HepG2 (cell line): ENCODE results near the gene ETF1. TPM values are rescaled to one million over a fixed set of nuclear protein-coding genes. Genes with fewer than 3 reads are reported as not detected.

Experiments
- AHR ChIP-seq: IDR thresholded peaks from 2 replicates; pipeline ENCODE4 v1.6.1; 2018; ENCODE audit warnings: missing genetic modification reagents, missing compliant biosample characterization
- ASH2L ChIP-seq: fragments of 300-600, 200-600 bp; sonication (generic); IDR thresholded peaks from 2 replicates; pipeline ENCODE4 v1.7.0; 2017; ENCODE audit warnings: low read depth, mild to moderate bottlenecking, moderate library complexity, mixed read lengths, low read length; ENCODE audit not compliant: insufficient read length
- ATF5 ChIP-seq: sonication (generic); formaldehyde crosslinking; IDR thresholded peaks from 2 replicates; pipeline ENCODE4 v1.4.0; 2020; ENCODE audit warnings: mild to moderate bottlenecking, low read depth, missing genetic modification reagents
- KIAA2018 ChIP-seq: sonication (generic); formaldehyde crosslinking; IDR thresholded peaks from 2 replicates; pipeline ENCODE4 v1.5.0; 2020; ENCODE audit warnings: mild to moderate bottlenecking, missing genetic modification reagents, borderline replicate concordance
- POLR2G ChIP-seq: fragments of 200-400 bp; formaldehyde crosslinking; IDR thresholded peaks from 2 replicates; pipeline ENCODE4 v1.6.1; 2018; ENCODE audit warnings: mild to moderate bottlenecking, low read depth, low read length, moderate library complexity
- SIN3A ChIP-seq: IDR thresholded peaks from 2 replicates; pipeline ENCODE4 v1.6.1; 2011; ENCODE audit warnings: low read depth, mild to moderate bottlenecking, control low read depth, low read length, borderline replicate concordance
- TBX2 ChIP-seq: sonication (generic); formaldehyde crosslinking; IDR thresholded peaks from 2 replicates; pipeline ENCODE4 v1.5.0; 2020; ENCODE audit warnings: missing genetic modification reagents, mild to moderate bottlenecking, borderline replicate concordance
- TEAD3 ChIP-seq: optimal IDR thresholded peaks from 2 replicates; pipeline ENCODE3; 2016; ENCODE audit warnings: borderline replicate concordance
- ZBED4 ChIP-seq: sonication (generic); formaldehyde crosslinking; IDR thresholded peaks from 2 replicates; pipeline ENCODE4 v1.4.0; 2020; ENCODE audit warnings: missing genetic modification reagents, borderline replicate concordance
- ZNF225 ChIP-seq: sonication (generic); formaldehyde crosslinking; IDR thresholded peaks from 2 replicates; pipeline ENCODE4 v1.4.0; 2020; ENCODE audit warnings: mild to moderate bottlenecking, missing genetic modification reagents
- ZNF430 ChIP-seq: sonication (generic); formaldehyde crosslinking; IDR thresholded peaks from 2 replicates; pipeline ENCODE4 v1.9.0; 2021; ENCODE audit warnings: mild to moderate bottlenecking, missing genetic modification reagents
- ZNF616 ChIP-seq: sonication (generic); formaldehyde crosslinking; IDR thresholded peaks from 2 replicates; pipeline ENCODE4 v1.5.0; 2020; ENCODE audit warnings: low read depth, mild to moderate bottlenecking, missing genetic modification reagents
- ZNF761 ChIP-seq: sonication (generic); formaldehyde crosslinking; conservative IDR thresholded peaks from 2 replicates; pipeline ENCODE4 v1.4.0; 2020; ENCODE audit warnings: mild to moderate bottlenecking, missing genetic modification reagents
- ZNF816 ChIP-seq: sonication (generic); formaldehyde crosslinking; IDR thresholded peaks from 2 replicates; pipeline ENCODE4 v1.8.0; 2022; ENCODE audit warnings: missing genetic modification reagents, mild to moderate bottlenecking, borderline replicate concordance
- polyA plus RNA-seq, 8 experiments: library from polyadenylated mRNA; depleted of rRNA in 3 of 8; stranded (reverse) in 7 of 8; unstranded in 1 of 8; fragments of >200 nt; fragmentation: Illumina TruSeq in 4 of 8; extraction: Trizol in 4 of 8; gene quantifications; 2 replicates each; pipeline versions ENCODE4 v1.2.1 to v1.2.3, GENCODE V29; 2011 to 2016; ENCODE audit warnings: low read depth in 4 of 8, missing spikeins in 1 of 8, mixed read lengths in 1 of 8; ENCODE audit not compliant: insufficient read depth in 1 of 8
- total RNA-seq, 5 experiments: library from RNA; depleted of rRNA; stranded (reverse); fragments of >200 nt; fragmentation: Illumina TruSeq; extraction: Trizol; gene quantifications; 2 replicates each; pipeline ENCODE4 v1.2.3, GENCODE V29; 2016; ENCODE audit warnings: low read depth in 1 of 5

Gene ETF1
- total and polyA plus RNA-seq, 2 of the 13 experiments (the other 11 are each of a cell fraction or from before 2014, with no cell fraction given), result 52.1 to 184 TPM

GRCh38 chr5:138464388-138465260, 78.4 kb downstream of the ETF1 start (continued):
- no peak for TF ChIP-seq KIAA2018 (CRISPR knock-in tag)
- TF ChIP-seq ZNF616 (CRISPR knock-in tag), result no peak; the same call in 1 of the 2 replicates
- peak; percentile 80 for TF ChIP-seq ASH2L
- 0 out of 2 replicates have a peak, but pooled peaks have one; percentile 33 for TF ChIP-seq POLR2G
- TF ChIP-seq ZNF761 (CRISPR knock-in tag), result 0 out of 2 replicates have a peak, but pooled peaks have one; percentile 14
- TF ChIP-seq TBX2 (CRISPR knock-in tag), result peak; percentile 60
- TF ChIP-seq ZNF225 (CRISPR knock-in tag), result peak; percentile 20; the same call in 1 of the 2 replicates
- TF ChIP-seq AHR (CRISPR knock-in tag), result 0 out of 2 replicates have a peak, but pooled peaks have one; percentile 8
- TF ChIP-seq ZBED4, result no peak; the same call in 1 of the 2 replicates
- no peak for TF ChIP-seq ATF5 (CRISPR knock-in tag)
- TF ChIP-seq ZNF430 (CRISPR knock-in tag), result no peak; the same call in 1 of the 2 replicates
- TF ChIP-seq TEAD3 (CRISPR knock-in tag), result no peak
- TF ChIP-seq SIN3A, result peak; percentile 71; the same call in 1 of the 2 replicates
- no peak for TF ChIP-seq ZNF816 (CRISPR knock-in tag)
